ENCODE measurements around the gene ALDH1B1. TPM values are rescaled to one million over a fixed set of nuclear protein-coding genes. Genes with fewer than 3 reads are reported as not detected.

ALDH1B1 gene
- total RNA-seq, 2 experiments from 2014 or later = 8.9 to 10.1 TPM

GRCh38 chr9:38386319-38386895 lies 6.1 kb upstream of the ALDH1B1 start:
- Mint-ChIP-seq H3K36me3 (no peaks in the 10 kb centered on the region), H3K27ac (no peak overlapping the region), H3K9me3 (no peaks in the 10 kb centered on the region), H3K27me3 (peaks cover 9% of the 10 kb centered on the region), H3K4me3 (no peak overlapping the region), H3K4me1 (no peaks in the 10 kb centered on the region)
- DNase-seq = no peak
- ATAC-seq (ENCODE audit: low read depth) = no peak
- POLR2A ChIA-PET = interaction anchor here (0.6 kb wide), 1 partner anchor 12 kb away, joined by 4 read pairs; no protein-coding TSS in a partner anchor

GRCh38 chr9:38387066-38387465 lies 5.4 kb upstream of the ALDH1B1 start:
- Mint-ChIP-seq H3K9me3 (no peaks in the 10 kb centered on the region), H3K27me3 (peaks cover 9% of the 10 kb centered on the region), H3K4me3 (no peak overlapping the region), H3K36me3 (no peaks in the 10 kb centered on the region), H3K27ac (no peak overlapping the region), H3K4me1 (peaks cover 2% of the 10 kb centered on the region)
- ATAC-seq (ENCODE audit: low read depth) (no peak), DNase-seq (no peak)
- POLR2A ChIA-PET = interaction anchor here (0.6 kb wide), 1 partner anchor 13 kb away, joined by 4 read pairs; no protein-coding TSS in a partner anchor

- Mint-ChIP-seq H3K4me1 (peaks cover 4% of the 10 kb centered on the region), H3K4me3 (no peak overlapping the region), H3K36me3 (no peaks in the 10 kb centered on the region), H3K27ac (no peak overlapping the region), H3K27me3 (peaks cover 9% of the 10 kb centered on the region), H3K9me3 (no peaks in the 10 kb centered on the region)
- DNase-seq (no peak), ATAC-seq (ENCODE audit: low read depth) (no peak)
- POLR2A ChIA-PET = no interaction called here
These were observed 4.8 kb upstream of the ALDH1B1 start for GRCh38 chr9:38387751-38388150.

GRCh38 chr9:38388283-38389223 lies 3.9 kb upstream of the ALDH1B1 start:
- no peak overlapping the region for H3K4me3 Mint-ChIP-seq
- H3K27me3 Mint-ChIP-seq = peaks cover 9% of the 10 kb centered on the region
- no peak for DNase-seq
- H3K36me3 Mint-ChIP-seq = no peaks in the 10 kb centered on the region
- H3K27ac Mint-ChIP-seq = no peak overlapping the region
- no peak for ATAC-seq (ENCODE audit: low read depth)
- H3K9me3 Mint-ChIP-seq = no peaks in the 10 kb centered on the region
- POLR2A ChIA-PET = no interaction called here
- peaks cover 9% of the 10 kb centered on the region for H3K4me1 Mint-ChIP-seq

- POLR2A ChIA-PET = interaction anchor here (0.5 kb wide), 1 partner anchor 502 kb away, joined by 3 read pairs; no protein-coding TSS in a partner anchor
- DNase-seq (no peak), ATAC-seq (ENCODE audit: low read depth) (no peak)
- no peak overlapping the region for H3K27ac Mint-ChIP-seq
- H3K4me3 Mint-ChIP-seq = no peak overlapping the region
- H3K4me1 Mint-ChIP-seq = peaks cover 11% of the 10 kb centered on the region
- H3K27me3 Mint-ChIP-seq = peaks cover 9% of the 10 kb centered on the region
- no peaks in the 10 kb centered on the region for H3K9me3 Mint-ChIP-seq
- H3K36me3 Mint-ChIP-seq = no peaks in the 10 kb centered on the region
These were observed 3.2 kb upstream of the ALDH1B1 start for GRCh38 chr9:38389313-38389712.

GRCh38 chr9:38390442-38390841 lies 2.1 kb upstream of the ALDH1B1 start:
- Mint-ChIP-seq H3K4me1 (peaks cover 13% of the 10 kb centered on the region), H3K36me3 (peaks cover 3% of the 10 kb centered on the region), H3K9me3 (no peaks in the 10 kb centered on the region), H3K27ac (no peak overlapping the region), H3K4me3 (no peak overlapping the region), H3K27me3 (peaks cover 9% of the 10 kb centered on the region)
- DNase-seq (no peak), ATAC-seq (ENCODE audit: low read depth) (no peak)
- POLR2A ChIA-PET = no interaction called here

GRCh38 chr9:38390851-38391250 lies 1.7 kb upstream of the ALDH1B1 start:
- no peak overlapping the region for H3K4me3 Mint-ChIP-seq
- H3K36me3 Mint-ChIP-seq = peaks cover 7% of the 10 kb centered on the region
- POLR2A ChIA-PET = no interaction called here
- peaks cover 9% of the 10 kb centered on the region for H3K27me3 Mint-ChIP-seq
- peaks cover 13% of the 10 kb centered on the region for H3K4me1 Mint-ChIP-seq
- ATAC-seq (ENCODE audit: low read depth) (no peak), DNase-seq (no peak)
- H3K9me3 Mint-ChIP-seq = no peaks in the 10 kb centered on the region
- H3K27ac Mint-ChIP-seq = no peak overlapping the region

GRCh38 chr9:38391278-38392118 lies 1.0 kb upstream of the ALDH1B1 start:
- Mint-ChIP-seq H3K4me3 (peak overlapping the region; percentile 93), H3K27me3 (peaks cover 9% of the 10 kb centered on the region), H3K9me3 (no peaks in the 10 kb centered on the region), H3K27ac (no peak overlapping the region), H3K4me1 (peaks cover 13% of the 10 kb centered on the region), H3K36me3 (peaks cover 8% of the 10 kb centered on the region)
- POLR2A ChIA-PET = no interaction called here
- no peak for ATAC-seq (ENCODE audit: low read depth)
- DNase-seq = no peak

GRCh38 chr9:38393128-38393796 lies 760 bp downstream of the ALDH1B1 start:
- ATAC-seq (ENCODE audit: low read depth) (peak; percentile 8), DNase-seq (peak; percentile 31)
- Mint-ChIP-seq H3K9me3 (no peaks in the 10 kb centered on the region), H3K36me3 (peaks cover 23% of the 10 kb centered on the region), H3K27ac (peak overlapping the region; percentile 81), H3K4me1 (peaks cover 13% of the 10 kb centered on the region), H3K27me3 (peaks cover 9% of the 10 kb centered on the region), H3K4me3 (peak overlapping the region; percentile 93)
- POLR2A ChIA-PET = no interaction called here

GRCh38 chr9:38394416-38394815 lies 1.9 kb downstream of the ALDH1B1 start:
- H3K36me3 Mint-ChIP-seq = peaks cover 23% of the 10 kb centered on the region
- ATAC-seq (ENCODE audit: low read depth) = no peak
- H3K27ac Mint-ChIP-seq = no peak overlapping the region
- POLR2A ChIA-PET = no interaction called here
- H3K4me3 Mint-ChIP-seq = no peak overlapping the region
- peaks cover 13% of the 10 kb centered on the region for H3K4me1 Mint-ChIP-seq
- no peak for DNase-seq
- peaks cover 4% of the 10 kb centered on the region for H3K27me3 Mint-ChIP-seq
- H3K9me3 Mint-ChIP-seq = no peaks in the 10 kb centered on the region

GRCh38 chr9:38395653-38396370 lies 3.3 kb downstream of the ALDH1B1 start:
- POLR2A ChIA-PET = no interaction called here
- peaks cover 4% of the 10 kb centered on the region for H3K27me3 Mint-ChIP-seq
- no peak overlapping the region for H3K27ac Mint-ChIP-seq
- DNase-seq = no peak
- peaks cover 23% of the 10 kb centered on the region for H3K36me3 Mint-ChIP-seq
- no peak overlapping the region for H3K4me3 Mint-ChIP-seq
- H3K4me1 Mint-ChIP-seq = peaks cover 13% of the 10 kb centered on the region
- no peaks in the 10 kb centered on the region for H3K9me3 Mint-ChIP-seq
- no peak for ATAC-seq (ENCODE audit: low read depth)

GRCh38 chr9:38396371-38396671 lies 3.8 kb downstream of the ALDH1B1 start:
- H3K9me3 Mint-ChIP-seq = no peaks in the 10 kb centered on the region
- ATAC-seq (ENCODE audit: low read depth) (no peak), DNase-seq (no peak)
- H3K36me3 Mint-ChIP-seq = peaks cover 23% of the 10 kb centered on the region
- H3K27me3 Mint-ChIP-seq = no peaks in the 10 kb centered on the region
- POLR2A ChIA-PET = no interaction called here
- H3K4me1 Mint-ChIP-seq = peaks cover 13% of the 10 kb centered on the region
- no peak overlapping the region for H3K27ac Mint-ChIP-seq
- H3K4me3 Mint-ChIP-seq = no peak overlapping the region

Measured in activated naive CD8-positive, alpha-beta T cell treated with anti-CD3 and anti-CD28 coated beads, Interleukin-2, amount 10 ng/mL, durations not matched to agents 7 days and 5 days (primary cell).